Transverse colon (tissue), 4 donors: Measurements from ENCODE around the gene RPTOR. TPM values are rescaled to one million over a fixed set of nuclear protein-coding genes. Genes with fewer than 3 reads are reported as not detected.

ENCODE experiments used
- DNase-seq: peaks from one replicate; pipeline ENCODE4 v3.0.0-alpha.2; 2019
- H3K27ac ChIP-seq, 4 donors: fragments of 200-600 bp; sonication (generic); 2 replicates each; pipeline ENCODE4 v1.5.1; 2016 to 2018; ENCODE audit warnings: inconsistent platforms in 4 of 4
- H3K27me3 ChIP-seq: fragments of 200-600 bp; sonication (generic); 2 replicates; pipeline ENCODE4 v1.5.1; 2017; ENCODE audit warnings: inconsistent platforms
- H3K36me3 ChIP-seq, 4 donors: fragments of 200-600 bp; sonication (generic); 2 replicates each; pipeline ENCODE4 v1.5.1; 2017 to 2019; ENCODE audit warnings: inconsistent platforms in 4 of 4
- H3K4me1 ChIP-seq, 4 donors: fragments of 200-600 bp; sonication (generic); 2 replicates each; pipeline ENCODE4 v1.5.1; 2017 to 2020; ENCODE audit warnings: inconsistent platforms in 4 of 4
- H3K4me3 ChIP-seq, 4 donors: fragments of 200-600 bp; sonication (generic); 1 replicate in 1 of 4; 2 replicates in 3 of 4; pipeline versions ENCODE4 v1.5.1 to v1.6.1; 2017 to 2019; ENCODE audit warnings: inconsistent platforms in 4 of 4
- H3K9me3 ChIP-seq, 2 donors: fragments of 200-600 bp; sonication (generic); 2 replicates each; pipeline ENCODE4 v1.5.1; 2017 to 2019; ENCODE audit warnings: inconsistent platforms in 2 of 2
- CTCF ChIP-seq, 5 experiments: fragments of 200-600 bp in 3 of 5; fragments of 450-650 bp in 2 of 5; sonication (generic) in 3 of 5; IDR thresholded peaks; 1 replicate in 2 of 5; 2 replicates in 3 of 5; pipeline ENCODE4 v1.5.1; 2016 to 2017; ENCODE audit warnings: antibody characterized with exemption in 5 of 5, inconsistent platforms in 3 of 5, mild to moderate bottlenecking in 2 of 5, moderate library complexity in 1 of 5
- EP300 ChIP-seq: sonication (generic); formaldehyde crosslinking; IDR thresholded peaks from one replicate; pipeline ENCODE4 v1.6.1; 2017; ENCODE audit warnings: antibody characterized with exemption, low read depth
- POLR2A ChIP-seq: fragments of 450-650 bp; IDR thresholded peaks from one replicate; pipeline ENCODE4 v1.6.1; 2016; ENCODE audit warnings: antibody characterized with exemption, mild to moderate bottlenecking, moderate library complexity
- POLR2AphosphoS5 ChIP-seq, 3 donors: sonication (generic); formaldehyde crosslinking; IDR thresholded peaks; one replicate each; pipeline ENCODE4 v1.6.1; 2016; ENCODE audit warnings: antibody characterized with exemption in 3 of 3
- whole genome bisulfite sequencing, 2 donors: methylation state at CpG; one replicate each; pipeline ENCODE4 v1.1.5; 2018; ENCODE audit warnings: low coverage in 1 of 2; 5-methylcytosine and 5-hydroxymethylcytosine counted together
- in situ Hi-C, 4 donors: fragments of 200-750 bp; cut with MboI; loops; one replicate each; pipeline versions ENCODE4 v1.15.0 to v1.15.1; 2017; ENCODE audit warnings: low sequenced_read_pairs in 3 of 4, low pct_ligation_motif_present in 1 of 4, low pct_unique_long_range_greater_than_20kb in 1 of 4
- intact Hi-C: fragments of 100-400 bp; cut with DNase I; formaldehyde crosslinking; loops from one replicate; pipeline ENCODE4 v1.15.1; 2023; ENCODE audit warnings: low total_unique reads
- total RNA-seq, 4 donors: library from RNA; depleted of rRNA; stranded (reverse); fragments of >200 nt; gene quantifications; one replicate each; pipeline ENCODE4 v1.1.0, GENCODE V29; 2016

RPTOR gene
- total RNA-seq, 4 donors from 2014 or later: 28.9 to 79.3 (median 48.0) TPM

GRCh38 chr17:80766290-80766855 is 221.7 kb downstream of the RPTOR start:
- in situ Hi-C loops: no loop called here

GRCh38 chr17:80768389-80768788 is 223.8 kb downstream of the RPTOR start:
- Histone ChIP-seq H3K4me3 (no peak overlapping the region), H3K36me3 (no peaks in the 10 kb centered on the region), H3K4me1 (peaks cover 0 to 10% (median 5%) of the 10 kb centered on the region in 4 donors), H3K27me3 (no peaks in the 10 kb centered on the region), H3K27ac (no peak overlapping the region), H3K9me3 (no peaks in the 10 kb centered on the region)
- 79 to 80% methylated on average over 6 of the region's 6 CpGs for WGBS, 2 donors
- in situ Hi-C loops (no loop called here), intact Hi-C loops (loop anchor here (10.0 kb wide), 1 partner anchor 206 kb away; no protein-coding TSS in a partner anchor)
- DNase-seq: no peak
- TF ChIP-seq POLR2A (no peak), EP300 (no peak), CTCF (IDR thresholded peaks at IDR 0.05) (no peak), POLR2AphosphoS5 (IDR thresholded peaks at IDR 0.05) (no peak)

More at GRCh38 chr17:80766290-80766855, 221.7 kb downstream of the RPTOR start:
- no peaks in the 10 kb centered on the region for H3K9me3 ChIP-seq
- intact Hi-C loops: loop anchor here (10.0 kb wide), 1 partner anchor 208 kb away; no protein-coding TSS in a partner anchor
- no peak overlapping the region for H3K27ac ChIP-seq
- no peak overlapping the region for H3K4me3 ChIP-seq
- H3K27me3 ChIP-seq: no peaks in the 10 kb centered on the region
- WGBS, 2 donors: 95 to 100% methylated on average over 1 to 3 of the region's 3 CpGs
- peaks cover 0 to under 1% (median 0%) of the 10 kb centered on the region in 4 donors for H3K4me1 ChIP-seq
- H3K36me3 ChIP-seq: no peaks in the 10 kb centered on the region
- no peak for DNase-seq
- TF ChIP-seq CTCF (IDR thresholded peaks at IDR 0.05) (no peak), POLR2AphosphoS5 (IDR thresholded peaks at IDR 0.05) (no peak), POLR2A (no peak), EP300 (no peak)

GRCh38 chr17:80768936-80769335 is 224.3 kb downstream of the RPTOR start:
- Histone ChIP-seq H3K27me3 (no peaks in the 10 kb centered on the region), H3K27ac (no peak overlapping the region), H3K9me3 (no peaks in the 10 kb centered on the region), H3K4me1 (peaks cover 0 to 15% (median 5%) of the 10 kb centered on the region in 4 donors), H3K4me3 (no peak overlapping the region), H3K36me3 (no peaks in the 10 kb centered on the region)
- no peak for DNase-seq
- in situ Hi-C loops (no loop called here), intact Hi-C loops (loop anchor here (10.0 kb wide), 1 partner anchor 206 kb away; no protein-coding TSS in a partner anchor)
- 97 to 100% methylated on average over 5 to 10 of the region's 10 CpGs for WGBS, 2 donors
- TF ChIP-seq EP300: no peak
- no peak for TF ChIP-seq POLR2AphosphoS5 (IDR thresholded peaks at IDR 0.05)
- no peak for TF ChIP-seq POLR2A
- TF ChIP-seq CTCF (IDR thresholded peaks at IDR 0.05): no peak

- Histone ChIP-seq H3K27ac (no peak overlapping the region), H3K27me3 (no peaks in the 10 kb centered on the region), H3K9me3 (no peaks in the 10 kb centered on the region), H3K4me1 (peaks cover 0 to 17% (median 7%) of the 10 kb centered on the region in 4 donors), H3K36me3 (no peaks in the 10 kb centered on the region), H3K4me3 (no peak overlapping the region)
- intact Hi-C loops: loop anchor here (10.0 kb wide), 1 partner anchor 205 kb away; no protein-coding TSS in a partner anchor
- no peak for TF ChIP-seq CTCF (IDR thresholded peaks at IDR 0.05)
- no peak for TF ChIP-seq POLR2AphosphoS5 (IDR thresholded peaks at IDR 0.05)
- TF ChIP-seq POLR2A: no peak
- no peak for TF ChIP-seq EP300
- DNase-seq: no peak
- in situ Hi-C loops: no loop called here
- WGBS, 2 donors: 92 to 100% methylated on average over 3 to 10 of the region's 10 CpGs
Observed at GRCh38 chr17:80769516-80769915, 224.9 kb downstream of the RPTOR start.
